HepG2 (cell line): ENCODE data around the gene PDK1.

Source experiments
- RARG ChIP-seq: sonication (generic); formaldehyde crosslinking; IDR thresholded peaks from 2 replicates; pipeline ENCODE4 v1.4.0; 2020; ENCODE audit warnings: low read depth, mild to moderate bottlenecking, missing genetic modification reagents
- SIN3A ChIP-seq: IDR thresholded peaks from 2 replicates; pipeline ENCODE4 v1.6.1; 2011; ENCODE audit warnings: low read depth, mild to moderate bottlenecking, control low read depth, low read length, borderline replicate concordance
- TF ChIP-seq, protein P1 (sequence below): IDR thresholded peaks from 2 replicates; pipeline ENCODE4 v1.6.1; 2016; ENCODE audit warnings: mild to moderate bottlenecking
- TF ChIP-seq, protein P2 (sequence below): sonication (generic); formaldehyde crosslinking; IDR thresholded peaks from 2 replicates; pipeline ENCODE4 v1.5.0; 2020; ENCODE audit warnings: mild to moderate bottlenecking, missing genetic modification reagents, moderate library complexity
- TF ChIP-seq, protein P3 (sequence below): sonication (generic); formaldehyde crosslinking; conservative IDR thresholded peaks from 2 replicates; pipeline ENCODE4 v1.8.1; 2023; ENCODE audit warnings: missing genetic modification reagents

DNA sequence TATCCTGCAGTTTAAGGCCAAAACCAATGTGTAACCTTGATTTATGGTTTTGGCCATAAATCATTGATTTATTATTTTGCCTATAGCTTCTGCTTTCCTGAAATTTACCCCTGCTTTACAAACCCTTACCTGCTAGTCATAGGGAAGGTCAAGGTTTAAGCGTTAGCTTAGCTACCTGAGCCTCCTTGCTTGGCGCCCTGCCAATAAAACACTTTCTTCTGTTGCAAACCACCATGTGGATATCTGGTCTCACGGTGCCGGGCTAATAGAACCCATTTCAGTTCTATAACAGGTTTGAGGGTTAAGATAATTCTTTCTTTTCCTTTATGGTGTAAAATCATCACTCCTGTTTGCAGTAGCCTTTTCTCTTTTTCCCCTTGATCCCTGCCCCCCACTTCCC is 72.2 kb downstream of the PDK1 start:
- TF ChIP-seq, protein P1, sequence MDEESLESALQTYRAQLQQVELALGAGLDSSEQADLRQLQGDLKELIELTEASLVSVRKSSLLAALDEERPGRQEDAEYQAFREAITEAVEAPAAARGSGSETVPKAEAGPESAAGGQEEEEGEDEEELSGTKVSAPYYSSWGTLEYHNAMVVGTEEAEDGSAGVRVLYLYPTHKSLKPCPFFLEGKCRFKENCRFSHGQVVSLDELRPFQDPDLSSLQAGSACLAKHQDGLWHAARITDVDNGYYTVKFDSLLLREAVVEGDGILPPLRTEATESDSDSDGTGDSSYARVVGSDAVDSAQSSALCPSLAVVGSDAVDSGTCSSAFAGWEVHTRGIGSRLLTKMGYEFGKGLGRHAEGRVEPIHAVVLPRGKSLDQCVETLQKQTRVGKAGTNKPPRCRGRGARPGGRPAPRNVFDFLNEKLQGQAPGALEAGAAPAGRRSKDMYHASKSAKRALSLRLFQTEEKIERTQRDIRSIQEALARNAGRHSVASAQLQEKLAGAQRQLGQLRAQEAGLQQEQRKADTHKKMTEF (CRISPR knock-in tag): no peak
- TF ChIP-seq RARG (CRISPR knock-in tag) (no peak), SIN3A (no peak)
- TF ChIP-seq, protein P2, sequence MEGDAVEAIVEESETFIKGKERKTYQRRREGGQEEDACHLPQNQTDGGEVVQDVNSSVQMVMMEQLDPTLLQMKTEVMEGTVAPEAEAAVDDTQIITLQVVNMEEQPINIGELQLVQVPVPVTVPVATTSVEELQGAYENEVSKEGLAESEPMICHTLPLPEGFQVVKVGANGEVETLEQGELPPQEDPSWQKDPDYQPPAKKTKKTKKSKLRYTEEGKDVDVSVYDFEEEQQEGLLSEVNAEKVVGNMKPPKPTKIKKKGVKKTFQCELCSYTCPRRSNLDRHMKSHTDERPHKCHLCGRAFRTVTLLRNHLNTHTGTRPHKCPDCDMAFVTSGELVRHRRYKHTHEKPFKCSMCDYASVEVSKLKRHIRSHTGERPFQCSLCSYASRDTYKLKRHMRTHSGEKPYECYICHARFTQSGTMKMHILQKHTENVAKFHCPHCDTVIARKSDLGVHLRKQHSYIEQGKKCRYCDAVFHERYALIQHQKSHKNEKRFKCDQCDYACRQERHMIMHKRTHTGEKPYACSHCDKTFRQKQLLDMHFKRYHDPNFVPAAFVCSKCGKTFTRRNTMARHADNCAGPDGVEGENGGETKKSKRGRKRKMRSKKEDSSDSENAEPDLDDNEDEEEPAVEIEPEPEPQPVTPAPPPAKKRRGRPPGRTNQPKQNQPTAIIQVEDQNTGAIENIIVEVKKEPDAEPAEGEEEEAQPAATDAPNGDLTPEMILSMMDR (CRISPR knock-in tag): no peak
- TF ChIP-seq, protein P3, sequence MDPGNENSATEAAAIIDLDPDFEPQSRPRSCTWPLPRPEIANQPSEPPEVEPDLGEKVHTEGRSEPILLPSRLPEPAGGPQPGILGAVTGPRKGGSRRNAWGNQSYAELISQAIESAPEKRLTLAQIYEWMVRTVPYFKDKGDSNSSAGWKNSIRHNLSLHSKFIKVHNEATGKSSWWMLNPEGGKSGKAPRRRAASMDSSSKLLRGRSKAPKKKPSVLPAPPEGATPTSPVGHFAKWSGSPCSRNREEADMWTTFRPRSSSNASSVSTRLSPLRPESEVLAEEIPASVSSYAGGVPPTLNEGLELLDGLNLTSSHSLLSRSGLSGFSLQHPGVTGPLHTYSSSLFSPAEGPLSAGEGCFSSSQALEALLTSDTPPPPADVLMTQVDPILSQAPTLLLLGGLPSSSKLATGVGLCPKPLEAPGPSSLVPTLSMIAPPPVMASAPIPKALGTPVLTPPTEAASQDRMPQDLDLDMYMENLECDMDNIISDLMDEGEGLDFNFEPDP (CRISPR knock-in tag): no peak
